GM10266 (cell line): Measurements from ENCODE around the gene TGFBR3.

Experiments used
- DNase-seq: peaks from one replicate; pipeline ENCODE4 v3.0.0; 2012; ENCODE audit errors: extremely low spot score
- CTCF ChIP-seq: IDR thresholded peaks from 2 replicates; pipeline ENCODE4 v1.5.1; 2012; ENCODE audit warnings: mild to moderate bottlenecking, low read depth; ENCODE audit not compliant: control insufficient read depth, insufficient read depth; ENCODE audit errors: missing control alignments

TGFBR3 gene

GRCh38 chr1:91826649-91827048, 59.3 kb downstream of the TGFBR3 start:
- TF ChIP-seq CTCF: no peak
- DNase-seq: no peak

GRCh38 chr1:91826248-91826647, 59.7 kb downstream of the TGFBR3 start:
- no peak for DNase-seq
- TF ChIP-seq CTCF: no peak

- TF ChIP-seq CTCF: no peak
- DNase-seq: no peak
These were observed 64.7 kb downstream of the TGFBR3 start for GRCh38 chr1:91821126-91821868.

- TF ChIP-seq CTCF: no peak
- no peak for DNase-seq
These were observed 66.7 kb downstream of the TGFBR3 start for GRCh38 chr1:91819038-91819788.

GRCh38 chr1:91818713-91818975, 67.3 kb downstream of the TGFBR3 start:
- DNase-seq: no peak
- no peak for TF ChIP-seq CTCF

GRCh38 chr1:91817211-91817905, 68.6 kb downstream of the TGFBR3 start:
- DNase-seq: no peak
- no peak for TF ChIP-seq CTCF

GRCh38 chr1:91816031-91816430, 69.9 kb downstream of the TGFBR3 start:
- no peak for DNase-seq
- TF ChIP-seq CTCF: no peak
